HepG2 (cell line): ENCODE measurements around the gene ZNF223. TPM values are rescaled to one million over a fixed set of nuclear protein-coding genes. Genes with fewer than 3 reads are reported as not detected.
A peak's percentile ranks its signal among the peaks of the same experiment; 100 is the strongest.

Experiments used
- AHR ChIP-seq: IDR thresholded peaks from 2 replicates; pipeline ENCODE4 v1.6.1; 2018; ENCODE audit warnings: missing genetic modification reagents, missing compliant biosample characterization
- ASH2L ChIP-seq: fragments of 300-600, 200-600 bp; sonication (generic); IDR thresholded peaks from 2 replicates; pipeline ENCODE4 v1.7.0; 2017; ENCODE audit warnings: low read depth, mild to moderate bottlenecking, moderate library complexity, mixed read lengths, low read length; ENCODE audit not compliant: insufficient read length
- MED1 ChIP-seq: sonication (generic); formaldehyde crosslinking; IDR thresholded peaks from 2 replicates; pipeline ENCODE4 v1.4.0; 2020; ENCODE audit warnings: missing genetic modification reagents
- MTF1 ChIP-seq: sonication (generic); formaldehyde crosslinking; IDR thresholded peaks from 2 replicates; pipeline ENCODE4 v1.5.0; 2020; ENCODE audit warnings: missing genetic modification reagents
- NBN ChIP-seq: fragments of 450-650 bp; conservative IDR thresholded peaks from 2 replicates; pipeline ENCODE4 v1.6.1; 2017
- NCOR1 ChIP-seq: fragments of 200-600 bp; sonication (generic); IDR thresholded peaks from 2 replicates; pipeline ENCODE4 v1.7.0; 2017; ENCODE audit warnings: antibody characterized with exemption, low read length, borderline replicate concordance
- NR2C2 ChIP-seq: sonication (generic); formaldehyde crosslinking; IDR thresholded peaks from 2 replicates; pipeline ENCODE4 v1.4.0; 2020; ENCODE audit warnings: missing genetic modification reagents, mild to moderate bottlenecking, moderate library complexity, borderline replicate concordance
- PCBP2 ChIP-seq: fragments of 200-400 bp; formaldehyde crosslinking; optimal IDR thresholded peaks from 2 replicates; pipeline ENCODE3; 2018; ENCODE audit warnings: low read length, low read depth; ENCODE audit not compliant: poor library complexity, severe bottlenecking
- POLR2AphosphoS5 ChIP-seq: IDR thresholded peaks from 2 replicates; pipeline ENCODE4 v1.6.1; 2012; ENCODE audit warnings: low read depth, low read length
- SIN3A ChIP-seq: IDR thresholded peaks from 2 replicates; pipeline ENCODE4 v1.6.1; 2011; ENCODE audit warnings: low read depth, mild to moderate bottlenecking, control low read depth, low read length, borderline replicate concordance
- SNAPC2 ChIP-seq: sonication (generic); formaldehyde crosslinking; IDR thresholded peaks from 2 replicates; pipeline ENCODE4 v1.8.1; 2022; ENCODE audit warnings: mild to moderate bottlenecking, missing genetic modification reagents
- SP4 ChIP-seq: sonication (generic); formaldehyde crosslinking; IDR thresholded peaks from 2 replicates; pipeline ENCODE4 v1.8.1; 2023; ENCODE audit warnings: mild to moderate bottlenecking, missing genetic modification reagents
- SRF ChIP-seq: IDR thresholded peaks from 2 replicates; pipeline ENCODE4 v1.6.1; 2011; ENCODE audit warnings: mild to moderate bottlenecking, low read depth, low read length, moderate library complexity
- TBL1XR1 ChIP-seq: fragments of 150-350 bp; IDR thresholded peaks from 2 replicates; pipeline ENCODE4 v1.6.1; 2014; ENCODE audit warnings: borderline replicate concordance, low read length; ENCODE audit not compliant: partially characterized antibody
- ZFY ChIP-seq: sonication (generic); formaldehyde crosslinking; IDR thresholded peaks from 2 replicates; pipeline ENCODE4 v1.4.0; 2020; ENCODE audit warnings: missing genetic modification reagents
- ZNF503 ChIP-seq: sonication (generic); formaldehyde crosslinking; IDR thresholded peaks from 2 replicates; pipeline ENCODE4 v1.4.0; 2020; ENCODE audit warnings: missing genetic modification reagents
- ZNF572 ChIP-seq: sonication (generic); formaldehyde crosslinking; IDR thresholded peaks from 2 replicates; pipeline ENCODE4 v1.5.1; 2020; ENCODE audit warnings: mild to moderate bottlenecking, missing genetic modification reagents
- ZNF605 ChIP-seq: sonication (generic); formaldehyde crosslinking; IDR thresholded peaks from 2 replicates; pipeline ENCODE4 v1.8.0; 2022; ENCODE audit warnings: mild to moderate bottlenecking, missing genetic modification reagents
- polyA plus RNA-seq, 8 experiments: library from polyadenylated mRNA; depleted of rRNA in 3 of 8; stranded (reverse) in 7 of 8; unstranded in 1 of 8; fragments of >200 nt; fragmentation: Illumina TruSeq in 4 of 8; extraction: Trizol in 4 of 8; gene quantifications; 2 replicates each; pipeline versions ENCODE4 v1.2.1 to v1.2.3, GENCODE V29; 2011 to 2016; ENCODE audit warnings: low read depth in 4 of 8, missing spikeins in 1 of 8, mixed read lengths in 1 of 8; ENCODE audit not compliant: insufficient read depth in 1 of 8
- total RNA-seq, 5 experiments: library from RNA; depleted of rRNA; stranded (reverse); fragments of >200 nt; fragmentation: Illumina TruSeq; extraction: Trizol; gene quantifications; 2 replicates each; pipeline ENCODE4 v1.2.3, GENCODE V29; 2016; ENCODE audit warnings: low read depth in 1 of 5
- TF ChIP-seq, protein P1 (sequence below): sonication (generic); formaldehyde crosslinking; IDR thresholded peaks from 2 replicates; pipeline ENCODE4 v1.5.1; 2020; ENCODE audit warnings: mild to moderate bottlenecking, moderate library complexity, missing genetic modification reagents
- TF ChIP-seq, protein P2 (sequence below): sonication (generic); formaldehyde crosslinking; IDR thresholded peaks from 2 replicates; pipeline ENCODE4 v1.4.0; 2020; ENCODE audit warnings: low read depth, missing genetic modification reagents
- TF ChIP-seq, protein P3 (sequence below): sonication (generic); formaldehyde crosslinking; IDR thresholded peaks from 2 replicates; pipeline ENCODE4 v1.4.0; 2020; ENCODE audit warnings: missing genetic modification reagents

Gene ZNF223
- total and polyA plus RNA-seq, 2 of the 13 experiments (the other 11 are each of a cell fraction or from before 2014, with no cell fraction given), result 2.0 to 4.8 TPM

DNA sequence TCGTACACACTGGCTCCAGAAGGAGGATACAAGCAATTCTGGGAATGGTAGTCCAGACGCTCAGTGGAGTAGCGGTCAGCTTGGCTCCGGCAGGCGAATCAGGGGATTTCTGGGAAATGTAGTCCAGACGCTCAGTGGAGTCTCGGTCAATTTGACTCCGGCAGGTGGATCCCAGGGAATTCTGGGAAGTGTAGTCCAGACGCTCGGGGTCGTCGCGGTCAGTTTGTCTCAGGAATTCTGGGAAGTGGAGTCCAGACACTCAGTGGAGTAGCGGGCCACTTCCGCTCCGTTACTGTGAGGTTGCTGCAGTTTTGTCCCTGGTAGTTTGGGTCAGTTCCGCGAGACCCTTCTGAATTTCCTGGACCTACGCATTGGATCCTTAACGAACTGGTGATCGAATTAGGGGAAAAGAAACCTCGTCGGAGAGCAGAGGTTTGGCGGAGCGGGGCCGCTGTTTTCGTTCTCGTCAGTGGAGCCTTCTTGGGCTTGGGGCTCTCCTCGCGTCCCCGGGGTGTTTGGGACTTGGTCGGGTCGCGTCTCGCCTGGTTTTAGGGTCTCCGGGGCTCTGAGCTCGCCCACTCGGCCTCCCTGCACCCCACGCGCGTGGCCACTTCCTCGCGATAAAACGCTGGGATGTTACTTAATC is 61.4 kb downstream of the ZNF223 start, which contains the start of gene ZNF225 (continued):
- TF ChIP-seq, protein P1, sequence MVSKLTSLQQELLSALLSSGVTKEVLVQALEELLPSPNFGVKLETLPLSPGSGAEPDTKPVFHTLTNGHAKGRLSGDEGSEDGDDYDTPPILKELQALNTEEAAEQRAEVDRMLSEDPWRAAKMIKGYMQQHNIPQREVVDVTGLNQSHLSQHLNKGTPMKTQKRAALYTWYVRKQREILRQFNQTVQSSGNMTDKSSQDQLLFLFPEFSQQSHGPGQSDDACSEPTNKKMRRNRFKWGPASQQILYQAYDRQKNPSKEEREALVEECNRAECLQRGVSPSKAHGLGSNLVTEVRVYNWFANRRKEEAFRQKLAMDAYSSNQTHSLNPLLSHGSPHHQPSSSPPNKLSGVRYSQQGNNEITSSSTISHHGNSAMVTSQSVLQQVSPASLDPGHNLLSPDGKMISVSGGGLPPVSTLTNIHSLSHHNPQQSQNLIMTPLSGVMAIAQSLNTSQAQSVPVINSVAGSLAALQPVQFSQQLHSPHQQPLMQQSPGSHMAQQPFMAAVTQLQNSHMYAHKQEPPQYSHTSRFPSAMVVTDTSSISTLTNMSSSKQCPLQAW (CRISPR knock-in tag), result peak; percentile 68
- 0 out of 2 replicates have a peak, but pooled peaks have one; percentile 16 for TF ChIP-seq ZNF503
- TF ChIP-seq AHR (CRISPR knock-in tag), result no peak
- 0 out of 2 replicates have a peak, but pooled peaks have one; percentile 2 for TF ChIP-seq SRF
- TF ChIP-seq POLR2AphosphoS5, result peak; percentile 89
- no peak for TF ChIP-seq ZNF572
- TF ChIP-seq SP4, result peak; percentile 65
- peak; percentile 84; the same call in 1 of the 2 replicates for TF ChIP-seq SIN3A
- no peak for TF ChIP-seq MTF1 (CRISPR knock-in tag)
- TF ChIP-seq NR2C2 (CRISPR knock-in tag), result peak; percentile 99
- TF ChIP-seq SNAPC2 (CRISPR knock-in tag), result no peak
- TF ChIP-seq, protein P2, sequence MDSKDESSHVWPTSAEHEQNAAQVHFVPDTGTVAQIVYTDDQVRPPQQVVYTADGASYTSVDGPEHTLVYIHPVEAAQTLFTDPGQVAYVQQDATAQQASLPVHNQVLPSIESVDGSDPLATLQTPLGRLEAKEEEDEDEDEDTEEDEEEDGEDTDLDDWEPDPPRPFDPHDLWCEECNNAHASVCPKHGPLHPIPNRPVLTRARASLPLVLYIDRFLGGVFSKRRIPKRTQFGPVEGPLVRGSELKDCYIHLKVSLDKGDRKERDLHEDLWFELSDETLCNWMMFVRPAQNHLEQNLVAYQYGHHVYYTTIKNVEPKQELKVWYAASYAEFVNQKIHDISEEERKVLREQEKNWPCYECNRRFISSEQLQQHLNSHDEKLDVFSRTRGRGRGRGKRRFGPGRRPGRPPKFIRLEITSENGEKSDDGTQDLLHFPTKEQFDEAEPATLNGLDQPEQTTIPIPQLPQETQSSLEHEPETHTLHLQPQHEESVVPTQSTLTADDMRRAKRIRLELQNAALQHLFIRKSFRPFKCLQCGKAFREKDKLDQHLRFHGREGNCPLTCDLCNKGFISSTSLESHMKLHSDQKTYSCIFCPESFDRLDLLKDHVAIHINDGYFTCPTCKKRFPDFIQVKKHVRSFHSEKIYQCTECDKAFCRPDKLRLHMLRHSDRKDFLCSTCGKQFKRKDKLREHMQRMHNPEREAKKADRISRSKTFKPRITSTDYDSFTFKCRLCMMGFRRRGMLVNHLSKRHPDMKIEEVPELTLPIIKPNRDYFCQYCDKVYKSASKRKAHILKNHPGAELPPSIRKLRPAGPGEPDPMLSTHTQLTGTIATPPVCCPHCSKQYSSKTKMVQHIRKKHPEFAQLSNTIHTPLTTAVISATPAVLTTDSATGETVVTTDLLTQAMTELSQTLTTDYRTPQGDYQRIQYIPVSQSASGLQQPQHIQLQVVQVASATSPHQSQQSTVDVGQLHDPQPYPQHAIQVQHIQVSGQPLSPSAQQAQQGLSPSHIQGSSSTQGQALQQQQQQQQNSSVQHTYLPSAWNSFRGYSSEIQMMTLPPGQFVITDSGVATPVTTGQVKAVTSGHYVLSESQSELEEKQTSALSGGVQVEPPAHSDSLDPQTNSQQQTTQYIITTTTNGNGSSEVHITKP (CRISPR knock-in tag), result peak; percentile 72; the same call in 1 of the 2 replicates
- TF ChIP-seq ZFY (CRISPR knock-in tag), result peak; percentile 77
- TF ChIP-seq NBN, result no peak
- TF ChIP-seq MED1 (CRISPR knock-in tag), result peak; percentile 59; the same call in 1 of the 2 replicates
- peak; percentile 38 for TF ChIP-seq ASH2L
- TF ChIP-seq, protein P3, sequence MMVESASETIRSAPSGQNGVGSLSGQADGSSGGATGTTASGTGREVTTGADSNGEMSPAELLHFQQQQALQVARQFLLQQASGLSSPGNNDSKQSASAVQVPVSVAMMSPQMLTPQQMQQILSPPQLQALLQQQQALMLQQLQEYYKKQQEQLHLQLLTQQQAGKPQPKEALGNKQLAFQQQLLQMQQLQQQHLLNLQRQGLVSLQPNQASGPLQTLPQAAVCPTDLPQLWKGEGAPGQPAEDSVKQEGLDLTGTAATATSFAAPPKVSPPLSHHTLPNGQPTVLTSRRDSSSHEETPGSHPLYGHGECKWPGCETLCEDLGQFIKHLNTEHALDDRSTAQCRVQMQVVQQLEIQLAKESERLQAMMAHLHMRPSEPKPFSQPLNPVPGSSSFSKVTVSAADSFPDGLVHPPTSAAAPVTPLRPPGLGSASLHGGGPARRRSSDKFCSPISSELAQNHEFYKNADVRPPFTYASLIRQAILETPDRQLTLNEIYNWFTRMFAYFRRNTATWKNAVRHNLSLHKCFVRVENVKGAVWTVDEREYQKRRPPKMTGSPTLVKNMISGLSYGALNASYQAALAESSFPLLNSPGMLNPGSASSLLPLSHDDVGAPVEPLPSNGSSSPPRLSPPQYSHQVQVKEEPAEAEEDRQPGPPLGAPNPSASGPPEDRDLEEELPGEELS (CRISPR knock-in tag), result peak; percentile 53
- peak; percentile 44; the same call in 1 of the 2 replicates for TF ChIP-seq NCOR1
- TF ChIP-seq PCBP2, result no peak
- TF ChIP-seq ZNF605 (CRISPR knock-in tag), result peak; percentile 81
- peak; percentile 49 for TF ChIP-seq TBL1XR1
